H1 (cell line): ENCODE results near the gene TMEM245. TPM values are rescaled to one million over a fixed set of nuclear protein-coding genes. Genes with fewer than 3 reads are reported as not detected.

Experiments used
- CTCF ChIA-PET: fragments of 300-600 bp; sonication (Branson Sonifier 250); formaldehyde crosslinking; loops from one replicate; lab custom pipeline; 2021; ENCODE audit not compliant: partially characterized antibody; lab: Charles Lee
- POLR2A ChIA-PET: fragments of 300-600 bp; sonication (Branson Sonifier 250); formaldehyde crosslinking; loops from one replicate; lab custom pipeline; 2021; ENCODE audit warnings: inconsistent platforms; ENCODE audit not compliant: partially characterized antibody; lab: Charles Lee
- DNase-seq, 2 experiments: peaks; one replicate each; pipeline versions ENCODE4 v3.0.0 to v3.0.0-alpha.2; 2010 to 2022; ENCODE audit warnings: low spot score in 2 of 2, low read depth in 1 of 2, mixed read lengths in 1 of 2
- FAIRE-seq: peaks from 2 replicates; lab custom pipeline; 2011; peaks lifted over from hg19 to GRCh38; lab: Jason Lieb, UNC
- H2AFZ ChIP-seq: 2 replicates; pipeline ENCODE4 v1.8.1; 2012; ENCODE audit warnings: low read length, inconsistent platforms
- H2AK5ac ChIP-seq: 2 replicates; pipeline ENCODE4 v1.6.1; 2013; ENCODE audit warnings: low read depth, low read length
- H2BK120ac ChIP-seq: replicated peaks from 2 replicates; pipeline ENCODE3; 2013; ENCODE audit warnings: low read depth, low read length, inconsistent platforms
- H2BK12ac ChIP-seq: 2 replicates; pipeline ENCODE4 v1.6.1; 2013; ENCODE audit warnings: low read depth, low read length
- H2BK15ac ChIP-seq: 2 replicates; pipeline ENCODE4 v1.6.1; 2013; ENCODE audit warnings: low read length
- H2BK20ac ChIP-seq: 2 replicates; pipeline ENCODE4 v1.6.1; 2013; ENCODE audit warnings: low read length
- H2BK5ac ChIP-seq: 2 replicates; pipeline ENCODE4 v1.6.1; 2013; ENCODE audit warnings: low read depth, low read length
- H3K14ac ChIP-seq: 2 replicates; pipeline ENCODE4 v1.6.1; 2013; ENCODE audit warnings: inconsistent platforms; ENCODE audit not compliant: insufficient read length
- H3K18ac ChIP-seq: 2 replicates; pipeline ENCODE4 v1.6.1; 2013; ENCODE audit warnings: low read length; ENCODE audit errors: extremely low read depth
- H3K23ac ChIP-seq: 2 replicates; pipeline ENCODE4 v1.6.1; 2013; ENCODE audit warnings: inconsistent platforms; ENCODE audit not compliant: insufficient read length
- H3K23me2 ChIP-seq: 2 replicates; pipeline ENCODE4 v1.6.1; 2013; ENCODE audit warnings: low read depth, low read length
- H3K27ac ChIP-seq: 2 replicates; pipeline ENCODE4 v1.6.1; 2011; ENCODE audit warnings: low read depth, low read length, inconsistent platforms
- H3K27me3 ChIP-seq, 4 experiments: replicated peaks in 1 of 4; 1 replicate in 1 of 4; 2 replicates in 3 of 4; pipeline versions ENCODE4 v1.6.1 to v1.8.1; 2011 to 2013; ENCODE audit warnings: low read length in 3 of 4, mild to moderate bottlenecking in 3 of 4, inconsistent platforms in 2 of 4, mixed read lengths in 2 of 4, moderate library complexity in 1 of 4; ENCODE audit not compliant: control insufficient read depth in 3 of 4, insufficient read depth in 3 of 4; ENCODE audit errors: extremely low read depth in 1 of 4
- H3K36me3 ChIP-seq, 4 experiments: 2 replicates each; pipeline versions ENCODE4 v1.6.1 to v1.8.1; 2011 to 2013; ENCODE audit warnings: mild to moderate bottlenecking in 4 of 4, low read length in 3 of 4, moderate library complexity in 2 of 4, control low read depth in 1 of 4, inconsistent platforms in 1 of 4; ENCODE audit not compliant: insufficient read depth in 4 of 4, control insufficient read depth in 2 of 4
- H3K4ac ChIP-seq: replicated peaks from 2 replicates; pipeline ENCODE3; 2013; ENCODE audit warnings: low read length, low read depth, mixed read lengths, inconsistent platforms; ENCODE audit not compliant: insufficient read length
- H3K4me1 ChIP-seq, 4 experiments: replicated peaks in 1 of 4; 1 replicate in 1 of 4; 2 replicates in 3 of 4; pipeline versions ENCODE4 v1.6.1 to v1.8.1; 2011 to 2013; ENCODE audit warnings: low read length in 3 of 4, inconsistent platforms in 2 of 4, mixed read lengths in 1 of 4; ENCODE audit not compliant: insufficient read depth in 4 of 4, control insufficient read depth in 3 of 4
- H3K4me2 ChIP-seq, 2 experiments: 2 replicates each; pipeline versions ENCODE4 v1.6.1 to v1.8.1; 2011 to 2013; ENCODE audit warnings: low read depth in 2 of 2, low read length in 2 of 2, control low read depth in 1 of 2, inconsistent platforms in 1 of 2, mild to moderate bottlenecking in 1 of 2; ENCODE audit not compliant: insufficient read depth in 1 of 2
- H3K4me3 ChIP-seq, 4 experiments: fragments of 200-600, 300-600 bp in 1 of 4; sonication (generic), shearing (Covaris generic), sonication (Bioruptor Twin) in 1 of 4; 2 replicates each; pipeline versions ENCODE4 v1.5.1 to v1.8.1; 2011 to 2016; ENCODE audit warnings: low read length in 4 of 4, low read depth in 3 of 4, control low read depth in 2 of 4, inconsistent platforms in 2 of 4, mild to moderate bottlenecking in 2 of 4, mixed read lengths in 1 of 4, moderate library complexity in 1 of 4; ENCODE audit not compliant: insufficient read depth in 2 of 4; ENCODE audit errors: extremely low read depth in 1 of 4
- H3K56ac ChIP-seq: replicated peaks from 2 replicates; pipeline ENCODE3; 2013; ENCODE audit warnings: low read depth, mild to moderate bottlenecking, mixed read lengths, low read length, inconsistent platforms; ENCODE audit not compliant: insufficient read length
- H3K79me1 ChIP-seq: 2 replicates; pipeline ENCODE4 v1.6.1; 2013; ENCODE audit warnings: low read depth, low read length, control low read depth
- H3K79me2 ChIP-seq, 2 experiments: 2 replicates each; pipeline versions ENCODE4 v1.6.1 to v1.8.1; 2012 to 2013; ENCODE audit warnings: low read length in 2 of 2, mild to moderate bottlenecking in 2 of 2, inconsistent platforms in 1 of 2; ENCODE audit not compliant: insufficient read depth in 2 of 2, control insufficient read depth in 1 of 2
- H3K9ac ChIP-seq, 4 experiments: replicated peaks in 1 of 4; 1 replicate in 1 of 4; 2 replicates in 3 of 4; pipeline versions ENCODE4 v1.6.1 to v1.8.1; 2011 to 2013; ENCODE audit warnings: low read depth in 3 of 4, low read length in 3 of 4, control low read depth in 2 of 4, mild to moderate bottlenecking in 2 of 4, moderate library complexity in 2 of 4, inconsistent platforms in 1 of 4; ENCODE audit errors: extremely low read depth in 1 of 4
- H3K9me3 ChIP-seq, 2 experiments: 2 replicates each; pipeline versions ENCODE4 v1.6.1 to v1.8.1; 2012 to 2013; ENCODE audit warnings: mild to moderate bottlenecking in 2 of 2, moderate library complexity in 2 of 2, control low read depth in 1 of 2, inconsistent platforms in 1 of 2, low read depth in 1 of 2, low read length in 1 of 2, mixed read lengths in 1 of 2; ENCODE audit not compliant: insufficient read depth in 2 of 2
- H4K20me1 ChIP-seq, 2 experiments: replicated peaks in 1 of 2; 2 replicates each; pipeline versions ENCODE3 to v1.8.1; 2011 to 2013; ENCODE audit warnings: inconsistent platforms in 2 of 2, low read length in 2 of 2, mild to moderate bottlenecking in 1 of 2; ENCODE audit not compliant: insufficient read depth in 2 of 2, control insufficient read depth in 1 of 2
- H4K5ac ChIP-seq: 2 replicates; pipeline ENCODE4 v1.6.1; 2013; ENCODE audit warnings: low read length, low read depth, mixed read lengths, inconsistent platforms; ENCODE audit not compliant: insufficient read length
- H4K8ac ChIP-seq: 2 replicates; pipeline ENCODE4 v1.8.0; 2013; ENCODE audit warnings: mild to moderate bottlenecking, moderate library complexity, low read length, inconsistent platforms; ENCODE audit not compliant: insufficient read depth; ENCODE audit errors: extremely low read depth
- H4K91ac ChIP-seq: replicated peaks from 2 replicates; pipeline ENCODE3; 2013; ENCODE audit warnings: low read length, mixed read lengths, inconsistent platforms; ENCODE audit not compliant: insufficient read length
- ATF2 ChIP-seq: IDR thresholded peaks from 2 replicates; pipeline ENCODE4 v1.6.1; 2012; ENCODE audit warnings: low read length, inconsistent platforms
- BCL11A ChIP-seq, 2 experiments: IDR thresholded peaks; one replicate each; pipeline ENCODE4 v1.6.1; 2011; ENCODE audit warnings: low read depth in 2 of 2, low read length in 2 of 2, mild to moderate bottlenecking in 2 of 2
- E2F6 ChIP-seq: IDR thresholded peaks from 2 replicates; pipeline ENCODE4 v1.6.1; 2012; ENCODE audit warnings: inconsistent platforms
- GABPA ChIP-seq: IDR thresholded peaks from 2 replicates; pipeline ENCODE4 v1.6.1; 2011; ENCODE audit warnings: mild to moderate bottlenecking, low read length, moderate library complexity, borderline replicate concordance; ENCODE audit not compliant: insufficient read depth
- KDM1A ChIP-seq: fragments of 200-600, 300-600 bp; sonication (generic); IDR thresholded peaks from 2 replicates; pipeline ENCODE4 v1.7.1; 2016; ENCODE audit warnings: mild to moderate bottlenecking, low read length, borderline replicate concordance
- MAX ChIP-seq: IDR thresholded peaks from 2 replicates; pipeline ENCODE4 v1.6.1; 2012; ENCODE audit warnings: inconsistent platforms
- RFX5 ChIP-seq: IDR thresholded peaks from 2 replicates; pipeline ENCODE4 v1.6.1; 2011; ENCODE audit warnings: low read depth, low read length, improper control_type of control experiment, borderline replicate concordance
- RNF2 ChIP-seq: fragments of 200-900, 300-1000 bp; sonication (generic); IDR thresholded peaks from 2 replicates; pipeline ENCODE4 v1.7.1; 2016; ENCODE audit warnings: borderline replicate concordance, low read depth, mild to moderate bottlenecking, antibody characterized with exemption, low read length; ENCODE audit not compliant: poor library complexity, severe bottlenecking; ENCODE audit errors: missing control alignments
- SP2 ChIP-seq: IDR thresholded peaks from 2 replicates; pipeline ENCODE4 v1.6.1; 2012; ENCODE audit warnings: mild to moderate bottlenecking, low read length, inconsistent platforms
- TAF7 ChIP-seq: optimal IDR thresholded peaks from 2 replicates; pipeline ENCODE3; 2011; ENCODE audit warnings: low read depth, mild to moderate bottlenecking, inconsistent platforms, low read length, moderate library complexity, borderline replicate concordance
- WGBS, 2 experiments: shearing (Covaris generic) in 1 of 2; methylation state at CpG; one replicate each; pipeline versions ENCODE4 v1.1.6 to v1.1.7; 2013 to 2015; ENCODE audit warnings: low lambda C conversion rate in 2 of 2, mixed read lengths in 2 of 2, inconsistent platforms in 1 of 2, low coverage in 1 of 2, missing lambda C conversion rate in 1 of 2; ENCODE audit not compliant: insufficient replicate concordance in 2 of 2, insufficient coverage in 1 of 2, insufficient read length in 1 of 2; ENCODE audit errors: extremely low coverage in 1 of 2, missing lambda C conversion rate in 1 of 2; 5-methylcytosine and 5-hydroxymethylcytosine counted together
- polyA plus RNA-seq, 7 experiments: library from polyadenylated mRNA; depleted of rRNA in 3 of 7; stranded (reverse) in 5 of 7; unstranded in 2 of 7; fragments of >200 nt in 5 of 7; fragments of 200-250 nt in 2 of 7; gene quantifications; 1 replicate in 5 of 7; 2 replicates in 1 of 7; 4 replicates in 1 of 7; pipeline versions ENCODE4 v1.2.1 to v1.2.3, GENCODE V29; 2011 to 2013; ENCODE audit warnings: missing spikeins in 2 of 7, mixed read lengths in 2 of 7
- total RNA-seq: library from RNA; stranded (reverse); fragmentation: NEBNext Ultra II Directional; extraction: Animal tissue kit (Norgen Biotek cat#: 25700); gene quantifications from 2 replicates; pipeline ENCODE4 v1.2.1, GENCODE V29; 2021

The TMEM245 gene
- total and polyA plus RNA-seq, 2 of the 8 experiments (the other 6 are each of a cell fraction or from before 2014, with no cell fraction given): 44.3 to 45.8 TPM

GRCh38 chr9:109162677-109163076 is 42.9 kb upstream of the TMEM245 start:
- Histone ChIP-seq H3K4me3 (no peak overlapping the region), H2BK120ac (no peak overlapping the region), H2BK20ac (no peak overlapping the region), H2AK5ac (no peak overlapping the region), H3K9me3 (peaks cover 6% of the 10 kb centered on the region in 2 experiments; a peak in 3 of 4 replicates), H3K79me2 (no peaks in the 10 kb centered on the region), H2AFZ (no peak overlapping the region), H3K27me3 (peaks cover 6 to 20% (median 15%) of the 10 kb centered on the region in 4 experiments), H2BK12ac (no peak overlapping the region), H3K4me2 (no peak overlapping the region), H3K56ac (no peak overlapping the region), H3K36me3 (no peaks in the 10 kb centered on the region; a peak in 1 of 8 replicates), H3K23me2 (peaks cover 6% of the 10 kb centered on the region; the same call in 1 of the 2 replicates), H3K9ac (no peak overlapping the region), H3K18ac (no peak overlapping the region), H3K14ac (no peak overlapping the region), H3K23ac (no peak overlapping the region), H4K8ac (no peak overlapping the region), H3K27ac (no peak overlapping the region), H3K4me1 (peaks cover 0 to 2% (median 0%) of the 10 kb centered on the region in 4 experiments; a peak in 2 of 7 replicates), H3K4ac (no peak overlapping the region), H4K20me1 (no peaks in the 10 kb centered on the region), H3K79me1 (no peaks in the 10 kb centered on the region), H2BK15ac (no peak overlapping the region), H4K91ac (no peak overlapping the region), H4K5ac (no peak overlapping the region), H2BK5ac (no peak overlapping the region)
- FAIRE-seq: no peak
- no peak for DNase-seq
- POLR2A ChIA-PET: no interaction called here
- CTCF ChIA-PET: interaction anchor here (0.6 to 3.0 kb wide), 3 partner anchors 18 to 60 kb away, joined by 3 to 12 read pairs (median 3); no protein-coding TSS in a partner anchor
- WGBS, 2 experiments: 83% methylated on average over 3 of the region's 3 CpGs; no CpG with 5 or more reads in 1 of the 2 experiments
- TF ChIP-seq RFX5 (no peak), BCL11A (IDR thresholded peaks at IDR 0.05; ENCODE audit: low read depth in 2 of 2, low read length in 2 of 2) (no peak), SP2 (no peak), KDM1A (no peak), E2F6 (no peak), GABPA (no peak), ATF2 (no peak), RNF2 (no peak), MAX (no peak), TAF7 (no peak)
